Fibroblast of skin of left biceps (primary cell): ENCODE data around the gene PFKP.
"Not testable (repeated sequence)": the region's sequence is repeated elsewhere in the genome, so short reads cannot be mapped to it uniquely, and the experiment has no call there.

Source experiments
- DNase-seq, 2 experiments: peaks; one replicate each; pipeline ENCODE4 v3.0.0-alpha.2; 2013; ENCODE audit warnings: low read depth in 2 of 2

PFKP gene

GRCh38 chr10:3046981-3047547, 20.3 kb upstream of the PFKP start:
- DNase-seq: no peak

DNA sequence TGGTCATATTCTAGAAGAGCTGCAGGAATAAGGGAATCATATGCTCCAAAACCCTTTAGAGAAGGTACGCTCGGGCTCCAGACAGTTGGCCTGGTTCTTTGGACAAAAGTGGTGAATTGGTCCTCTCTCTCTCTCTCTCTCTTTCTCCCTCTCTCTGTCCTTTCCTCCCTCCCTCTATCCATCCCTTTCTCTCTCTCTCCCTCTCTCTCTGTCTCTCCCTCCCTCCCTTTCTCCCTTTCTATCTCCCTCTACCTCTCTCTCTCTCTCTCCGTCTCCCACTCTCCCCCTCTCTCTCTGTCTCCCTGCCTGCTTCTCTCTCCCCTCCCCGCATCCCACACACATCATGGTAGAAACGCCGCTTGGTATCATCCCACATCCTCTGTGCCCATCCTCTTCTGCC, 19.8 kb upstream of the PFKP start:
- DNase-seq: no peak

DNA sequence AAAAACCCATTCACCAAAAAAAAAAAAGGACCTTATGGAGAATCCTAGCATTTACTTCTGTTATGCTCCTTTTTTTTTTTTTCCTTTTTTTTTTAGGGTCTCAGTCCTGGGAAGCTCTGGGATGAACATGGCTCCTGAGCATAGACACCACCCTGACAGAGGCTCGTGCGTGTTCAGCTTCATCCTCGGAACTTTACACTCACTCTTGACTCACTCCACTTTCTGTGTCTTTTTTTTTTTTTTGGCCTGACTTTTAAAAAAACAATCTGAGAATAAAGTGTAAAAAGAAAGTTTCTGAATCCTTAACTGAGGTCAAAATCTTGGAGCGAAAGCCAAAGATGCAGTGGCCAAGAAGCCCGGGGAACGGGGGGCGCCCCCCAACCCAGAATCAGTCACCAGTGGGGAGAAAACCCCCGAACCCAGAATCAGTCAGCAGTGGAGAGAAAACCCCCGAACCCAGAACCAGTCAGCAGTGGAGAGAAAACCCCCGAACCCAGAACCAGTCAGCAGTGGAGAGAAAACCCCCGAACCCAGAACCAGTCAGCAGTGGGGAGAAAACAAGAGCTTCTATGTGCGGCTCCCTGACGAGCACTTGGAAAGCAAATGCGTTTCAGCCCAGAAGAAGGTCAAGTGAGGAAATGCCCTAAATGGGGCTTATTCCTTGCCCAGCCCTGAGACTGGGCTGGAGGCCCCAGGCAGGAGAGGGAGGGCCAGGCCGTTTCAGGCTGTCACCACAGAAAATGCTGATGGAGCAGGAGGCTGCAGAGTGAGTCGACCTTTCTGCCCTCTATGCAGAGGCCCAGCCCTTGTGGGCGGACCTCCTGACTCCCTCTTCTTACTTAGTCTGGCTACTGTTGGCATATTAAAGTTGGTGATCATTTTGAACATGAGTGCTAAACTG, 19.0 kb upstream of the PFKP start:
- no peak for DNase-seq

DNA sequence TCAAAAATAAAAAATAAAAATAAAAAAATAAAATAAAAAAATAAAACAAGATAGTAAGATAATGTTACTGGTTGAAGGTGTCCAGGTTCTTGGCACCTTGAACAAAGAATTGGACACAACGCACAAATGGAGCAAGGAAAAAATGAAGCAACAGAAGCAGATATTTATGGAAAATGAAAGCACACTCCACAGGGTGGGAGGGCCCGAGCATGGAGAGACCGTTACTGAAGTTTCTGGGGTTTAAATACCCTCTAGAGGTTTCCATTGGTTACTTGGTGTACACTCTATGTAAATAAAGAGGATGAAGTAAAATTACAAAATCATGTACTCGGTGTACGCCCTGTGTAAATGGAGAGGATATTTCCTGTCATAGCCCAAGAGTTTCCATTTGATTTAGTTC, 15.7 kb upstream of the PFKP start:
- DNase-seq: no peak

- DNase-seq: no peak
Measured at GRCh38 chr10:3053155-3053554, 14.2 kb upstream of the PFKP start.

DNA sequence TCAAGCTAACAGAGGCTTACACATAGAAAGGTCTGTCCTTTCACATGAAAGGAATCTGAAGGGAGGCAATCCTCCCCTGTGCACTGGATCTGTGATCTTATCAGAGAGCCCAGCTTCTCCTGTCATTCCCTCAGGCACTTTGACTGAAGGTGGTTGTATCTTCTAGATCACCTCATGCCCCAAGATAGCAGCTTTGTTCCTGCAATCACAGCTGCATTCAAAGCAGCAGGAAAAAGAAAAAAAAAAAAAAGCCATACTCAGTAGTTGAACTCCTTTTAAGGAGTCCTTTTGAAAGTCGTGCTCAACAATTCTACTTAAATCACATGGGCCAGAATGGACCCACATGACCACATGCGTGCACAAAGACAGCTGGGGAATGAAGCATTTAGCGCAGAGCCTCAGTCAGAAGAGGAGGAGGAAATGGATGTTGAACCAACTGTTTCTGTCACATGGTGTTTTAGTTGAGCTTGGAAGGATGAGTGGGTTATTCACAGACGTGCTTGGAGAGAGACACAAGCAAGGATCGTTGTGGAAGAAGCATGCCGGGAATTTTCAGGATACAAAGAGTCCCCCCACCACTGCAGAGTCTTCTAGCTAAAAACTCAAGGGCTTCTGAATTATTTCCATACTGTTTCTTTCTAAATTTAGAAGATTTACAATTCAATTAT, 13.0 kb upstream of the PFKP start:
- no peak for DNase-seq

DNA sequence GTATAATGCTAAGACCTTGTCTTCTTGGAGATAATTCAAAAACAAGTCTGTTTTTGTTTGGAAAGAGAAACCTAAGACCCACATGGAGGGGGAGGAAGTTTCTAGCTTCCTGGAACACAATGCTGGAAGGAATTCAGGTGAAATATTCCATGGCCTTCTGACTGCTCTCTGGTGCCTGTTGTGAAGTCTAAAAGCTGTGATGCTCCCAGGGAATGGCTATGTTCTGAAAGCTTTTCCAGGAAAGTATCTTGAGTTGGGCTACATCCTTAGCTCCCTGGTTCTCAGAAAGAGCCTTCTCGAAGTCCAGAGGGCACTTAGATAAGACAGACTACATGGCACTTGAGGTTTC, 12.5 kb upstream of the PFKP start:
- DNase-seq: no peak

DNA sequence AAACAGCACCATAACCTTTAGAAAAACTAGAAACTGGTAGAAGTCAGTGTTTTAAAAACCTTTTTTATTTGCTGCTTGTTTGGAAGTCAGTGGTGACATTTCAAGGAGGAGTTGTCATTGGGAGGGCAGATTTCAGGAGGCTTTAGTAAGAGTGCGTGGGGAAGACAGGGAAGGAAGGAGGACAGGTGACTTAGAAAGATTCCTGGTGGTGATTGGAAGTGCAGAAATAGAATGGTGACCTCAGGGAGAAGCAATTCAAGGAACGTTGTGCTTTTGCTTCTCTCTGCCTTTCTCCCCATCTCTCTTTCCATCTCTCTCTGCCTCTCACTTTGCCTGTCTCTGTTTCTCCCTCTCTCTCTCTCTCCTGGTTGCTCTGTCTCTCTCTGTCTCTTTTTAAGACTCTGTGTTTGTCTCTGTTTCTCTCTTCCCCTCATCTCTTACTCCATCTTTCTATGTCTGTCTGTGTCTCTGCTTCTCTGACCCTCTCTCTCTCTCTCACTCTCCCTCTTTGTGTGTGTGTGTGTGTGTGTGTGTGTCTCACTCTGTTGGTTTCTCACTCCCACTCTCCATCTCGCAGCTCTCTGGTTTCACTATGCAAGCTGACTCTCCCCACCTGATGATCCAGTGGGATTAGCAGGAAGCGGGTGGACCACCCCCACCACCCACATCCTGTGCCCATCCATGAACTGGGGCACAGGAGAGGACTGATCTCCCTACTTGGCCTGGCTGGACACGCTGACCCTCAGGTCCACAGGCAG, 10.9 kb upstream of the PFKP start:
- DNase-seq: no peak

DNA sequence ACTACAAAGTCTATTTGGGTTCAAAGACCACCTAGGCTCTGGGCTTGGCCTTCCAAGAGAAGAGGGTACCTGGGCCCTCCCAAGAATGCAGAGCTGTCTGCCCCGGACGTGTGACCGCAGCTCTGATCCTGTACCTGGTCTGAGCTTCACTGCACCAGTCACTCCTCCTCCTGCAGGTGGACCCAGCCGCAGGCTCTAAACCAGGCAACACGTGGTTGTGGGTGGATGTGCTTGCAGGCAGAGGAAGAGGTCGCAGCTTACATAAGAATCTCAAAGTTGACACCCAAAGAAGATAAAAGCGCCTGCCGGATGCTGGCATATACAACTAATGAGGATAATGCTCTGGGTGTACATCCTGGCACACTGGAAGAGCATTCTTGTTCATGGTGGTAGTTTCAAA, 9.4 kb upstream of the PFKP start:
- no peak for DNase-seq

- DNase-seq: no peak
Measured at GRCh38 chr10:3059974-3060373, 7.4 kb upstream of the PFKP start.

DNA sequence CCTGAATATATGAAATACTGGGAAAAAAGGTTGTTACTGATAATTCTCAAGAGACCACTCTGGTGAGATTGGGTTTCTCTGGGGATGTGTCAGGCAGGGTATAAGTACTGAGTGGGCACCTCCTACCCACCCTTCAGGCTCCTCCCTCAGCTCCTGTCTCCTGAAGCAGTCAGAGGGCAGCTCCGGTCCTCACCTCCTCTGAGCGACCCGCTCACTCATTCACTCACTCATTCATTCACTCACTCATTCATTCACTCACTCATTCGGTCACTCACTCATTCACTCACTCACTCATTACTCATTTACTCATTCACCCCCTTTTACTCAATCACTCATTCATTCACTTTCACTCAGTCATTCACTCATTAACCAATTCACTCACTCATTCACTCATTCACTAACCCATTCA, 6.9 kb upstream of the PFKP start:
- DNase-seq: no peak

GRCh38 chr10:3061323-3061898, 5.9 kb upstream of the PFKP start:
- not testable (repeated sequence) for DNase-seq

- DNase-seq: no peak
Measured at GRCh38 chr10:3062502-3063186, 4.7 kb upstream of the PFKP start.

- no peak for DNase-seq
Measured at GRCh38 chr10:3064423-3064822, 2.9 kb upstream of the PFKP start.

DNA sequence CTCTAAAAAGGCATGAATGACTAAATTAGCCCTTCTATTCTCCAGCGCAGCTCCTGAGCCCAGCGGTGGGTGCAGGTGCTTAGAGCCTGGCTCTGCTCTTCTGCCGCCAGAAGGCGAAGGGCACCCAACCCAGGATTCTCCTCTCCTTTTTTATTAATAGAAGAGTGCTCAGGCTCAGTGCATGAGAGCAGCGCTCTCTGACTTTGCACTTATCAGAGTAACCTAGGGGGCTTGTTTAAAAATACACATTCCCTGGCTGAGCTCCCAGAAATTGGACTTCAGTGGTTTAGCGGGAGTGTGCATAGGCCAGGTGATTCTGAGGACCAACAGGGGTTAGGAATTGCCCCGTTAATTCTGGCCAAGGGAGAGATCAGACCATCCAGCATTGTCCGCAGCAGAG, 1.7 kb upstream of the PFKP start:
- no peak for DNase-seq

DNA sequence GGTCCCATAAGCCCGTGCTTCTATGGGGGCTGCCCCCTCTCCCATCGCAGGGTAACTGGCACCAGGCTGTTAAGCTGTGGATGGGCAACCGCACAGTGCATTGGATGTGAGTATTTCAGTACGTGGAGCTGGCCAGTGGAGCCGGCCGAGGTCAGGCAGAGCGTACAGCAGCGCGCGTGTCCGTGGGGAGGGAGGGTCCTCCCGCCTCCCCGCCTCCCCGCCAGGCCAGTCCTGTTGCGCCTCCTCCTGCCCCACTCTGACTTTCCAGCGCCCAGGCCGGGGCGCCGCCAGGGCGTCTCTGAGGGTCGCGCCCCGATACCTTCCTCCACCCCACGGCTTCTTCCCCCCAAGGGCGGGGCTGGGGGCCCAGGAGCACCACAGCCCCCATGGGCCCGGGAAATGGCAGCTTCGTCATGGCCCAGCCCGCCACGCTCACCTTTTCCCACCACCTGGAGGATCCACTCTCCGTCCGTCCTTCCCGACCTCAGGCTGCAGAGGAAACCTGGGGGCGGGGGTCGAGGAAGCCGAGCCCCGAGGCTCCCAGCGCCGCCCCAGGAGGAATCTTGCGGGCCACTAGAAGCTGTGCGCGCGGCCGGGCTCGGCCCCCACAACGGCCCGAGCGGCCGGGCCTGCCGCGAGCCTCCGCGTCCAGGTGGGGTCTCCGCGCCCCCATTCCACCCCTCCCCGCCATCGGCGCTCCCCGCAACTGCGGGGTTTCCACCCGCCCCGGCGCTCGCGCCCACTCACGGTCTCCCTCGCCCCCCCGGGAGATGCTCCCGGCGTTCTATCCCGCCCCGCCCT, 831 bp upstream of the PFKP start:
- no peak for DNase-seq

DNA sequence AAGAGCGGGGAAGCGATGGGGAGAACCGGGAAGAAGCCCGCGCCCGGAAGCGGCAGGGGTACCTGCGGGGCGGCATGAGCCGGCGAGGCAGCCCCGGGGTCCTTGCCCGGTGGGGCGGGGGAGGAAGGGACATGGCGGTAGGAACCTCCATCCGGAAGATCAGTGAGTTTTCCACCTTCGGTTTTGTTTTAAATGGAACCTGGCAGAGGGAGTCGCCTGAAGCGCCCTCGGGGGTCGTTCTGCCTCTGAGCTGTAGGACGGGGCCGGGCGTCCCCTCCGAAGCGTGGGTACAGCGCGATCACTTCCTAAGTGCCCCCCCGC, 471 bp downstream of the PFKP start:
- DNase-seq: no peak

- DNase-seq: no peak
Measured at GRCh38 chr10:3068201-3068967, 1.0 kb downstream of the PFKP start.

DNA sequence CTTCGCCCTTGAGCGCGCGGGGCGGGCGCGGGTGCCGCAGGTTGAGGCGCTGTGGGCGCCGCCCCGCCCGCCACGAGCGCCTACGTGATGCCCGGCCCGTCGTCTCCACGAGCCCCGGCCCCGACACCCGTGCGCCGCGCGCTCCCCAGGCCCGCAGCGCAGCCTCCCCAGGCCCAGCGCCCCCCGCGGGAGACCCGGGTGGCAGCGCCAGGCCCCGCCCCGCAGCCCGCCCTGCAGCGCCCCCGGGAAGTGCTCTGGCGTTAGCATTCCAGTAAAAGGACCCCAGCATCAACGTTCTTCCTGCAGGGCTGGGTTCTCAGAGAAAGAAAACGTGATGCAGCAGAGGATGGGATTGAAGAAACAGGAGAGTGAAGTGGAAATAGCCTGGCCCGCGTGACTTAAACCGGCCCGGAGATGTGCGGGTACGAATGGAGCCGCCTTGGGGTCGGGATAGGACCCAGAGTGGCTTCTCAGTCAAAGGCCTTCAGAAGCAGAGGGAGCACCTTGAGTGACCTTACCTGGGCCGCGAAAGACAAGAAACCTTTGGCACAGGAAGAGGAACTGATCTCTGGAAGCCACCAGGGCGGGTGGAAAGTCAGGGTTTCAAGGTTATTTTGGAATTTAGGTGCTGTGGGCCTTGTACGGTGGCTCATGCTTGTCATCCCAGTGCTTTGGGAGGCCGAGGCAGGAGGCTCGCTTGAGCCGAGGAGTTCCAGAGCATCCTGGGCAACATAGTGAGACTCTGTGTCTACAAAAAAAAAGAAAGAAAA, 1.8 kb downstream of the PFKP start:
- DNase-seq: no peak
